ENCODE measurements around the gene CLPSL2.

Gene CLPSL2

DNA sequence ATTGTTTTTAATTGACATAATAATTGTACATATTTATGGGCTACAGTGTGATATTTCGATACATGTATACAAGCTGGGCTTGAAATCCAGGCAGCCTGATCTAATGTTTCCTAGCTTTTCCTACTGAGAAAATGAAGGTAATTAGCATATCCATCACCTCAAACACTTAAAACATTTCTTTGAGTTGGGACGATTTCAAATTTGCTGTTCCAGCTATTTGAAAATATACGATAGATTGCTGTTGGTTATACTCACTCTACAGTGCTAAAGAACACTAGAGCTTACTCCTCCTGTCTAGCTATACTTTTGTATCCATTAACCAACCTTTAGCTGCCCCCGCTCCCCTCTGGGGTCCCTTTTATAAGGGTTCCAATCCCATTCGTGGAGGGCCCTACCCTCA lies 33.4 kb downstream of the CLPSL2 start:
- no peak for DNase-seq (ENCODE audit: low read depth, low spot score)
- ChIA-PET CTCF (interaction anchor here (1.2 kb wide), 1 partner anchor 285 kb away, joined by 3 read pairs; no protein-coding TSS in a partner anchor), POLR2A (no interaction called here)
- no peak for TF ChIP-seq CTCF (IDR thresholded peaks at IDR 0.05; ENCODE audit: insufficient read depth, low read length, missing control alignments)
- no peak overlapping the region for H3K4me3 ChIP-seq (ENCODE audit: low read depth, low read length)

- no peak overlapping the region for H3K4me3 ChIP-seq (ENCODE audit: low read depth, low read length)
- CTCF ChIA-PET, result interaction anchor here (1.0 kb wide), 1 partner anchor 228 kb away, joined by 3 read pairs; no protein-coding TSS in a partner anchor
- POLR2A ChIA-PET, result no interaction called here
Observed at GRCh38 chr6:35810971-35811698, 34.7 kb downstream of the CLPSL2 start.

GRCh38 chr6:35811699-35811995 lies 35.2 kb downstream of the CLPSL2 start:
- POLR2A ChIA-PET, result no interaction called here
- no peak for TF ChIP-seq CTCF (IDR thresholded peaks at IDR 0.05; ENCODE audit: insufficient read depth, low read length, missing control alignments)
- DNase-seq (ENCODE audit: low read depth, low spot score), result no peak
- H3K4me3 ChIP-seq (ENCODE audit: low read depth, low read length), result no peak overlapping the region
- CTCF ChIA-PET, result interaction anchor here (1.0 kb wide), 2 partner anchors 228 to 283 kb away, joined by 3 read pairs; no protein-coding TSS in a partner anchor

More at GRCh38 chr6:35810971-35811698, 34.7 kb downstream of the CLPSL2 start:
- no peak for TF ChIP-seq CTCF (IDR thresholded peaks at IDR 0.05; ENCODE audit: insufficient read depth, low read length, missing control alignments)
- DNase-seq (ENCODE audit: low read depth, low spot score), result peak; percentile 42

DNA sequence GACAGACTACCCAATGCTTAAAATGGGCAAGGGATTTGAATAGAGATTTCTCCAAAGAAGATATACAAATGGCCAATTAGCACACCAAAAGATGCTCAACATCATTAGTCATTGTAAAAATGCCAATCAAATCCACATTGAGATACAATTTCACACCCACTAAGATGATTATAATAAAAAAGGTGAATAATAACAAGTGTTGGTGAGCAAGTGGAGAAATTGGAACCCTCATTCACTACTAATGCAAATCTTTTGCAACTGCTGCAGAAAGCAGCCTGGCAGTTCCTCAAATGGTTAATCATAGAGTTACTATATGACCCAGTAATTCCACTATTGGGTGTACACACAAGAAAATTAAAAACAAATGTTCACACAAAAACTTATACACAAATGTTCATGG lies 41.1 kb downstream of the CLPSL2 start:
- CTCF ChIA-PET, result no interaction called here
- POLR2A ChIA-PET, result no interaction called here
- TF ChIP-seq CTCF (IDR thresholded peaks at IDR 0.05; ENCODE audit: insufficient read depth, low read length, missing control alignments), result no peak
- no peak overlapping the region for H3K4me3 ChIP-seq (ENCODE audit: low read depth, low read length)
- DNase-seq (ENCODE audit: low read depth, low spot score), result no peak

DNA sequence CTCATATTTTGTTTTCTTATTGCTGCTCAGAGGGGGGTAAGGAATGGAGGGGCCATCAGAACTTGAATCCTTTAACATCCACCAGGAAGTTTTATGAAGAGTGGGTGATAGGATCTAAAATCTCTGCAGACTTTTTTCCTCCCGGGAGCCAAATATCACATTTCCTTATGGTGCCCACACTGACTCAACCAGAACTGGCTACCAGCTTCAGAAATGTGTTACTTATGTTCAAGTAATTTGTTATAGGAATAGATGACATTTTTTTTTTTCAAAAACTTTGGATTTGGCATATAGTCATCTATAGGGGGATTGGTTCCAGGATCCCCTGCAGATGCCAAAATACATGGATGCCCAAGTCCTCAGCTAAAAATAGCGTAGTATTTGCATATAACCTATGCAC lies 47.2 kb downstream of the CLPSL2 start:
- no peak overlapping the region for H3K4me3 ChIP-seq (ENCODE audit: low read depth, low read length)
- TF ChIP-seq CTCF (IDR thresholded peaks at IDR 0.05; ENCODE audit: insufficient read depth, low read length, missing control alignments), result no peak
- ChIA-PET POLR2A (no interaction called here), CTCF (no interaction called here)
- no peak for DNase-seq (ENCODE audit: low read depth, low spot score)

DNA sequence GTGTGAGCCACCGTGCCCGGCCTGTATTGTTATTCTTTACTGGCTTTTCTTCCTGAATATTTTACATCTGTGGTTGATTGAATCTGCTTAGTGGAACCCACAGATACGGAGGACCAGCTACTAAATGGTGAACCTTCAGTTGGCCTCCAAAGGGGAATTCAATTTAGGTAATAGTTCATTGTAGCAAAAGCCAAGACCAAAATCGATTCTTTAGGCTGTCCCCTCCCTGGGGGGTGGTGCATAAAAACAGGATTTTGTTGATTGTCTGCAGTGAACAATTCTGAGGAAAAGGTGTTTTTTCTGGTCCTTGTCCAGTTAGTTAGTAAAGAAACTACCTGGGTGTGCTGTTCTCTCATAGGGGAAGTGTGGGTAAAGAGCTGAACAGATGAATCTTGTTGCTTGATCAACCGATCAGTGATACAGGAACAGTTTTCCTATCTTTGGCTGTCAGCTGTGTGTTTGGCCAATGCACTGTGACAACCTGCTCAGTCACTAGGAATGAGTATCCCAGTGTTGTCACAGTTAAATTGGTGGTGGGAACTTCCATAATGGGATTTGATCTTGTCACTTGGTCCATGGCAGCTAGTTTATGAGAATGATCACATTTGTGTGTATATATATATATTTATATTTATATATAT lies 48.3 kb downstream of the CLPSL2 start:
- CTCF ChIA-PET, result no interaction called here
- no peak for DNase-seq (ENCODE audit: low read depth, low spot score)
- POLR2A ChIA-PET, result no interaction called here
- TF ChIP-seq CTCF (IDR thresholded peaks at IDR 0.05; ENCODE audit: insufficient read depth, low read length, missing control alignments), result no peak
- H3K4me3 ChIP-seq (ENCODE audit: low read depth, low read length), result no peak overlapping the region

All from AG04449 (cell line).